Brain microvascular endothelial cell (primary cell): ENCODE measurements around the gene AK8.

Source experiments
- DNase-seq: peaks from one replicate; pipeline ENCODE4 v3.0.0-alpha.2; 2020
- H3K27ac ChIP-seq: fragments of 250-450 bp; sonication (Bioruptor Pico); 2 replicates; pipeline ENCODE4 v1.5.1; 2020; ENCODE audit warnings: mild to moderate bottlenecking, moderate library complexity
- H3K27me3 ChIP-seq: fragments of 250-450 bp; sonication (Bioruptor Pico); replicated peaks from 2 replicates; pipeline ENCODE4 v1.5.1; 2020; ENCODE audit warnings: mild to moderate bottlenecking
- H3K36me3 ChIP-seq: fragments of 250-450 bp; sonication (Bioruptor Pico); replicated peaks from 2 replicates; pipeline ENCODE4 v1.5.1; 2020; ENCODE audit warnings: mild to moderate bottlenecking
- H3K4me3 ChIP-seq: 2 replicates; pipeline ENCODE4 v1.5.1; 2011; ENCODE audit warnings: low read depth, mild to moderate bottlenecking, control low read depth, low read length, moderate library complexity
- CTCF ChIP-seq: IDR thresholded peaks from 2 replicates; pipeline ENCODE4 v1.5.1; 2011; ENCODE audit warnings: low read depth, mild to moderate bottlenecking, moderate library complexity, low read length, control low read depth, inconsistent platforms; ENCODE audit errors: missing control alignments
- in situ Hi-C: cut with HindIII; loops from 2 replicates; pipeline ENCODE4 v1.10.0; 2017; ENCODE audit warnings: low sequenced_read_pairs, low pct_ligation_motif_present

Gene AK8

DNA sequence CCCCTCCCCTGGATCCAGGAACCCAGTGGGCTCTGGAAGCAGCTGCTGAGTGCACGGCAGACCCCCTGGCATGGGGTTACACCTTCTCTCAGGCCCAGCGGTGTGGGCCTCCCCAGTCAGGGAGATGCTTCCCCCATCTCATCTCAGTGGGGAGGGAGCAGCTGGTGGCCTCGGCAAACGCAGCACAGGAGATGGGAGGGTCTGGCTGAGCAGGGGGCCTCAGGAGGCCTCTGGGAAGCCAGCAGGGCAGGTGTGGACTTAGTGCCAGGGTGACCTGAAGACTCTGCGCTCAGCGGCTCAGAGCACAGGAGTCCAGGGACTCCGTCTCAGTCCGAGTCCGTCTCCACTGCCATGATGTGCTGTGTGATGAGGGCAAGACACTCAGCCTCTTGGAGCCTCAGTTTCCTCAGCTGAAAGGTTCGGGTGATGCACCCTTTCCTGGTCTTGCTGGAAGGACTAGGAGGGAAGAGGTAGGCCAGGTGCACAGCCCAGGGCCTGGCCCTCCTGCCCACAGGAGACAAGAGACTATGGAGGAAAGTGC lies 107.2 kb downstream of the AK8 start:
- peak overlapping the region; percentile 77 for H3K4me3 ChIP-seq
- H3K27me3 ChIP-seq, result no peaks in the 10 kb centered on the region
- H3K36me3 ChIP-seq, result no peaks in the 10 kb centered on the region
- no peak for DNase-seq
- in situ Hi-C loops, result no loop called here
- H3K27ac ChIP-seq, result no peak overlapping the region
- TF ChIP-seq CTCF, result no peak

DNA sequence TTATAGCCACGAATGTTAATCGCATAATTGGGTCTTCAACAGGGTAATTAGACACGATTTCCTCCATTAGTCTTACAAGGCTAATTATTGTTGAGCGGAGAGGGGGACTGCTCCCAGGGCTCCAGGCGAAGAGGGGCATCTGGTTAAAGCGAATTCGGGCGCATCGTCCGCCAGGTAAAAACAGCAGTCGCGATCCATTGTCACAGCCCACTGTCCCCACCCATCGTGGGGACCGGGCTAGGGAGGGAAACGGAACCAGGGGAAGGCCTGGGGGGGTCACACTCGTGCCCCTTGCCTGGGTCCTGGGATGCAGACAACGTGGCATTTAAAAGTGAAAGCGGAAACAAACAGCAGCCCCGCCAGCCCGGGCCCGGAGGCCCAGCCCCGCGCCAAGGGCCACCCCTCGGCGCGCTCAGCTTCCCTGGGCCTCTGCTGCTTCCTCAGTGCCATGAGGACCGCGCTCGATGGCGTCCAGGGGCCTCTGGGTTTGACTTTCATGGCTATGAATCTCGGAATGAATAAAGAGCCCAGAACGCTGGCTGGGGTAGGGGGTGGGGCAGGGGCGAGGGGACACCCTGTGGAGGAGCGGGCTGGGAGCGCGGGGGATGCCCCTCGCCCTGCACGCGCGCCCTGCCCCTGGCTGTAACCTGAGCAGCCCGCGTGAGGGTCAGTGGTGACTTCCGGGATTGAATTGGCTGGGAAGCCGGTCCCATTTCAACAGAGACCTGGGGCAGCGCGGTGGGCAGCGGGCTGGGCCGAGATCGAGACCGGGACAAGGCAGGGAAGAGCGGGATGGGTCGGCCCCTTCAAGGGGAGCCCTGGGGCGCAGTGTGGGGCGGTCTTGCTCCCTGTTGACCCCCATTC lies 107.9 kb downstream of the AK8 start:
- peak; percentile 35 for DNase-seq
- Histone ChIP-seq H3K27me3 (no peaks in the 10 kb centered on the region), H3K36me3 (no peaks in the 10 kb centered on the region), H3K4me3 (peak overlapping the region; percentile 77), H3K27ac (peak overlapping the region; percentile 76)
- no peak for TF ChIP-seq CTCF
- in situ Hi-C loops, result no loop called here

DNA sequence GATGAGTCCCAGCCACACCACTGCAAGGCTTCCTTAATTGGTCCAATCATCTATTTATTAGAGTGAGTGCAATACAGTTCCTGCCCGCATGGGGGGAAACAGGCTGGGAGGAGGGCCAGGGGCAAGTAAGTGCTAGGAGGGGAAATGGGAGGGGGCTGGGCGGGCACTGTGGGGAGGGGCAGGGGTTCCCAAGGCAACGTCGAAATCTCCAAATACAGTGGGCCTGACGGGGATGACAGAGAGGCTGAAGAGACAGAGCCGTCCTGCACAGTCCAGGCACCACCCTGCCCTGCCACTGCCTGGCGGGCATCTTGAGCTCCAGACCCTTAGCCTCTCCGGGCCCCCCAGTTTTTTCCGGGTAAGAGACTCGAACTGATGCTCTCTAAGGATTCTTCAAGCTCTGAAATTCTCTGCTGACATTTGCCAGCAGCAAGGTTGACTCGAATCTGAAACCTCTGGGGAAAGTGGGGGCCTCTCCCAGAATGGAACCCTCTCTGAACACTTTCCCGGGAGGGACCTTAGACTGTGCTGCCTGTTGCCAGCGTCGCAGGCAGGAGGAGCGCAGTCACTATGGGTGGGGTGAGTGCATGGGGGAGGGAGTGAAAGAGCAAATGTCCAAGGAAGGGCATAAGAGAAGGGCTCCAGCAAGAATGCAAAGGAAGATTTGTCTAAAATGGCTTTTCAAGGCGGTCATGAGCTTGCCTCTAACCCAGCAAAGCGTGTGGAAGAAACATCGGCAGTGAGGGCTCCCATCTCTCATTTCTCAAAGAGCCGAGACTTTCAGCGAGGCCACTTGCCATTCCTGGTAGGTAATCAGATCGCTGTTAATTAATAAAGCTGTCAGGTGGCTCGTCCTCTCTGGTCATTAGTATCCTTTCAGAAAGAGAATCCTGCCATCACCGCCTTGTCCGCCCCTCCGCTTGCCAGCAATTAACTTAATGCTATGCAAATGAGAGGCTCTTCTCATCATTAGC lies 108.9 kb downstream of the AK8 start:
- Histone ChIP-seq H3K36me3 (no peaks in the 10 kb centered on the region), H3K4me3 (peak overlapping the region; percentile 77), H3K27ac (peak overlapping the region; percentile 76), H3K27me3 (no peaks in the 10 kb centered on the region)
- peak; percentile 63 for TF ChIP-seq CTCF
- in situ Hi-C loops, result no loop called here
- DNase-seq, result peak; percentile 46

- no peak overlapping the region for H3K27ac ChIP-seq
- H3K27me3 ChIP-seq, result no peaks in the 10 kb centered on the region
These were observed 114.5 kb downstream of the AK8 start for GRCh38 chr9:132763574-132763973.

GRCh38 chr9:132762896-132763295 lies 115.2 kb downstream of the AK8 start:
- in situ Hi-C loops, result no loop called here
- TF ChIP-seq CTCF, result no peak
- no peak overlapping the region for H3K27ac ChIP-seq

More at GRCh38 chr9:132763574-132763973, 114.5 kb downstream of the AK8 start:
- H3K36me3 ChIP-seq, result no peaks in the 10 kb centered on the region
- in situ Hi-C loops, result no loop called here
- no peak for TF ChIP-seq CTCF
- H3K4me3 ChIP-seq, result no peak overlapping the region
- DNase-seq, result no peak

More at GRCh38 chr9:132762896-132763295, 115.2 kb downstream of the AK8 start:
- H3K27me3 ChIP-seq, result no peaks in the 10 kb centered on the region
- no peak overlapping the region for H3K4me3 ChIP-seq
- DNase-seq, result no peak
- no peaks in the 10 kb centered on the region for H3K36me3 ChIP-seq
